ENCODE data around the gene HS6ST1.

The HS6ST1 gene

GRCh38 chr2:128293870-128294455 is 24.7 kb downstream of the HS6ST1 start:
- no peak for DNase-seq

DNA sequence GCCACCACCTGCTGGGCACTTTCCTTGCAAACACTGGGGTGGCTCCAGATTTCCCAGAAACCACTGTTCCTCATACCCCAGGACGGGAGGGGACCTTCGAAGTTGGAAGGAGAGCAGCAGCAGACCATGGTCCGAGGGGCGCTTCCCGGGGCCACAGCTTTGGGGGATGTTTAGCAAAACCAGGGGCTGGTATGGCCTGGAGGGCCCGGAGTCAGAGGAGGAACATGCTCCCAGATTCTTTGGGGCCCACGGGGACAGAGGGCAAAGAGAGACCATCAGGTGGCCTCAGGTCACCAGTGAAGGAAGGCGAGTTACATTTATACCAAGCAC is 25.3 kb downstream of the HS6ST1 start:
- DNase-seq, result no peak

GRCh38 chr2:128292599-128293425 is 25.9 kb downstream of the HS6ST1 start:
- no peak for DNase-seq

GRCh38 chr2:128291844-128292598 is 26.6 kb downstream of the HS6ST1 start:
- DNase-seq, result no peak

GRCh38 chr2:128291161-128291843 is 27.4 kb downstream of the HS6ST1 start:
- DNase-seq, result no peak

- DNase-seq, result no peak
Measured at GRCh38 chr2:128290356-128290755, 28.3 kb downstream of the HS6ST1 start.

- DNase-seq, result peak; percentile 80
Measured at GRCh38 chr2:128289439-128289838, 29.2 kb downstream of the HS6ST1 start.

- DNase-seq, result no peak
Measured at GRCh38 chr2:128288781-128289180, 29.9 kb downstream of the HS6ST1 start.

- DNase-seq, result no peak
Measured at GRCh38 chr2:128287780-128288735, 30.6 kb downstream of the HS6ST1 start.

GRCh38 chr2:128286905-128287779 is 31.5 kb downstream of the HS6ST1 start:
- no peak for DNase-seq

GRCh38 chr2:128286011-128286721 is 32.5 kb downstream of the HS6ST1 start:
- DNase-seq, result no peak

GRCh38 chr2:128285329-128285931 is 33.2 kb downstream of the HS6ST1 start:
- DNase-seq, result no peak

DNA sequence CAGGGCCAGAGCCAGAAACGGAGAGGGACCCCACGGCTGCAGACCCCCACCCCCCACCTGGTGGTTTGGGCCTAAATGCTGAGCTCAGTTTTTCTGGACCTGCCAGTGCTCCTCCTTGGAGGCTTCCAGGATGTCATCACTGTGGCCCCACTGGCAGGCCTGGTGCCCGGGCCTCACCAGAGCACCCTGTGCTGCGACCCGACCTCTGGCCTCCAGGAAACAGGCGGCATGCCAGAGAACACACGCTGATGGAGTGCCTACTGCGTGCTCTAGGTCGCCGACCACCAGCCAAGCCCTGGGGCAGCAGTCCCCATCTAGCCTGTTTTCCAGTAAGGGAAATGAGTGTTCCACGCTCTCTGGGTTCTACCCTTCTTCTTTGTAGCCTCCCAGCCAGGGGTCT is 33.8 kb downstream of the HS6ST1 start:
- no peak for DNase-seq

DNA sequence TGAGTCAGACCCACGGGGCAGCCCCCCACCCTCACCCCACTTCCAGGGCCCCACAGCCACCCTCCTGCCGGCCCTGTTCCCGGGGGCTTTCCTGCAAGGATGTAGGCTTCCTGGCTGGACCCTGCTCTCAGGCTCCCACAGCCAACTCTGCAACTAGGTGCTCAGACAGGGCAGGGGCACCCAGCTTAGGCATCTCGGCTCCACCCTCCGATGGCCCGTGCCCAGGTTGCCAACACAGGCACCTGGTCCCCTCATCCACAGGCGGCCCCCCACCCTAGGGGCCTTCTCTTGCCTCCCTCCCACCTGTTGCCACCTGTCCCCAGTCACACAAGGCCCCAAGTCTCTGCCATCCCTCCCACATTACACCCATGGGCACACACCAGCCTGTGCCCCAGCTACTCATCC is 34.6 kb downstream of the HS6ST1 start:
- DNase-seq, result no peak

GRCh38 chr2:128282976-128283810 is 35.5 kb downstream of the HS6ST1 start:
- no peak for DNase-seq

GRCh38 chr2:128282246-128282975 is 36.3 kb downstream of the HS6ST1 start:
- no peak for DNase-seq

GRCh38 chr2:128281852-128282245 is 36.8 kb downstream of the HS6ST1 start:
- DNase-seq, result no peak

- DNase-seq, result no peak
Measured at GRCh38 chr2:128280901-128281321, 37.8 kb downstream of the HS6ST1 start.
